ENCODE results near the gene CABLES2.

CABLES2 gene

GRCh38 chr20:62417981-62418708 lies 11.1 kb upstream of the CABLES2 start:
- no peak for DNase-seq

- DNase-seq, result no peak
These were observed 9.9 kb upstream of the CABLES2 start for GRCh38 chr20:62416651-62417637.

- no peak for DNase-seq
These were observed 8.4 kb upstream of the CABLES2 start for GRCh38 chr20:62415354-62416111.

- no peak for DNase-seq
These were observed 6.9 kb upstream of the CABLES2 start for GRCh38 chr20:62413896-62414481.

GRCh38 chr20:62413025-62413570 lies 6.0 kb upstream of the CABLES2 start:
- DNase-seq, result no peak

GRCh38 chr20:62412194-62413024 lies 5.3 kb upstream of the CABLES2 start:
- DNase-seq, result no peak

- no peak for DNase-seq
These were observed 4.6 kb upstream of the CABLES2 start for GRCh38 chr20:62411479-62412193.

GRCh38 chr20:62410746-62411478 lies 3.8 kb upstream of the CABLES2 start:
- no peak for DNase-seq

GRCh38 chr20:62409931-62410745 lies 3.1 kb upstream of the CABLES2 start:
- DNase-seq, result no peak

GRCh38 chr20:62409086-62409853 lies 2.2 kb upstream of the CABLES2 start:
- DNase-seq, result no peak

- no peak for DNase-seq
These were observed 1.6 kb upstream of the CABLES2 start for GRCh38 chr20:62408640-62409039.

- DNase-seq, result no peak
These were observed 970 bp upstream of the CABLES2 start for GRCh38 chr20:62408055-62408454.

- no peak for DNase-seq
These were observed 379 bp downstream of the CABLES2 start for GRCh38 chr20:62406635-62407176.

GRCh38 chr20:62405981-62406513 lies 1.0 kb downstream of the CABLES2 start:
- DNase-seq, result no peak

- DNase-seq, result no peak
These were observed 1.7 kb downstream of the CABLES2 start for GRCh38 chr20:62405108-62405980.

- no peak for DNase-seq
These were observed 2.4 kb downstream of the CABLES2 start for GRCh38 chr20:62404761-62405107.

GRCh38 chr20:62404112-62404665 lies 2.9 kb downstream of the CABLES2 start:
- DNase-seq, result no peak

Measured in NCI-H1048 (cell line).